OCI-LY7 (cell line): ENCODE results near the gene FZD1.

Experiments used
- EZH2phosphoT487 ChIP-seq: fragments of 200-600 bp; sonication (generic); IDR thresholded peaks from 2 replicates; pipeline ENCODE4 v1.6.1; 2018; ENCODE audit warnings: low read depth, borderline replicate concordance, mild to moderate bottlenecking, mixed run types, antibody characterized with exemption, low read length, moderate library complexity, mixed read lengths
- TF ChIP-seq, protein P1 (sequence below): fragments of 200-600 bp; sonication (generic); conservative IDR thresholded peaks from 2 replicates; pipeline ENCODE4 v1.5.1; 2014; ENCODE audit warnings: mild to moderate bottlenecking, antibody characterized with exemption, low read length, moderate library complexity, mixed read lengths

DNA sequence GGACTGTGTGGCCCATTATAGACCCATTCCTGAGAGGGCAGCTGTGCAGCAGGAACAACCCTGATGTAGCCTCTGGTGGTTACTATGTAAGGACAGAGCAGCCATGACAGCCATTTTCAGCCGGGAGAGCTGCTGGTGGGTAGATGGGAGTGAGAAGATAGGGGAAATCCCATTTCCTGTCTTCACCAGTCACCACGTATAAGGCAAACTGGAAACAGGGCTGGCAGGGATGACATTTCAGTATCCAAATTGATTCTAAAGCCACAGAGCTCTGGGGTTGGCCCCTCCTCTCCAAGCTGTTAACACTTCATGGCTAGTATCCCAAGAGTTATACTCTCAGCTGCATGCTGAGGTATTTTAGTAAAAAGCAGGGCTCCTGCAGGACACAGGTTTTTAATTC lies 15.2 kb upstream of the FZD1 start:
- TF ChIP-seq, protein P1, sequence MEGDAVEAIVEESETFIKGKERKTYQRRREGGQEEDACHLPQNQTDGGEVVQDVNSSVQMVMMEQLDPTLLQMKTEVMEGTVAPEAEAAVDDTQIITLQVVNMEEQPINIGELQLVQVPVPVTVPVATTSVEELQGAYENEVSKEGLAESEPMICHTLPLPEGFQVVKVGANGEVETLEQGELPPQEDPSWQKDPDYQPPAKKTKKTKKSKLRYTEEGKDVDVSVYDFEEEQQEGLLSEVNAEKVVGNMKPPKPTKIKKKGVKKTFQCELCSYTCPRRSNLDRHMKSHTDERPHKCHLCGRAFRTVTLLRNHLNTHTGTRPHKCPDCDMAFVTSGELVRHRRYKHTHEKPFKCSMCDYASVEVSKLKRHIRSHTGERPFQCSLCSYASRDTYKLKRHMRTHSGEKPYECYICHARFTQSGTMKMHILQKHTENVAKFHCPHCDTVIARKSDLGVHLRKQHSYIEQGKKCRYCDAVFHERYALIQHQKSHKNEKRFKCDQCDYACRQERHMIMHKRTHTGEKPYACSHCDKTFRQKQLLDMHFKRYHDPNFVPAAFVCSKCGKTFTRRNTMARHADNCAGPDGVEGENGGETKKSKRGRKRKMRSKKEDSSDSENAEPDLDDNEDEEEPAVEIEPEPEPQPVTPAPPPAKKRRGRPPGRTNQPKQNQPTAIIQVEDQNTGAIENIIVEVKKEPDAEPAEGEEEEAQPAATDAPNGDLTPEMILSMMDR: no peak
- TF ChIP-seq EZH2phosphoT487: no peak
